GM12878 (cell line): Measurements from ENCODE around the gene KLF6. TPM values are rescaled to one million over a fixed set of nuclear protein-coding genes. Genes with fewer than 3 reads are reported as not detected.

ENCODE experiments used
- ATAC-seq: fragments of 200-7000 bp; cut with Tn5 transposase; 3 replicates; pipeline ENCODE4 v1.9.1; 2020; ENCODE audit warnings: mild to moderate bottlenecking, moderate library complexity
- BruUV-seq: library from RNA; stranded (reverse); fragments of 400-500 nt; replicated peaks from 2 replicates; lab custom pipeline; 2021; lab: Mats Ljungman, UMichigan
- CTCF ChIA-PET: fragments of 300-600 bp; sonication (Branson Sonifier 250); formaldehyde crosslinking; extraction: SDS; loops from one replicate; lab custom pipeline; 2021; ENCODE audit warnings: inconsistent platforms; lab: Yijun Ruan, JAX
- POLR2A ChIA-PET: fragments of 350-600 bp; formaldehyde crosslinking; extraction: SDS; loops from one replicate; lab custom pipeline; 2021; ENCODE audit warnings: inconsistent platforms; lab: Charles Lee
- RAD21 ChIA-PET: fragments of 300-600 bp; sonication (Branson Sonifier 250); formaldehyde crosslinking; loops from one replicate; lab custom pipeline; 2023; ENCODE audit warnings: antibody characterized with exemption; ENCODE audit not compliant: unreplicated experiment; lab: Charles Lee
- SMC1A ChIA-PET: fragments of 300-600 bp; sonication (Branson Sonifier 250); formaldehyde crosslinking; loops from one replicate; lab custom pipeline; 2023; ENCODE audit not compliant: unreplicated experiment, uncharacterized antibody; lab: Charles Lee
- DNase-seq: peaks from one replicate; pipeline ENCODE4 v3.0.0-alpha.2; 2011; ENCODE audit warnings: low read depth, low spot score
- FAIRE-seq: peaks from 3 replicates; lab custom pipeline; 2011; peaks lifted over from hg19 to GRCh38; lab: Jason Lieb, UNC
- H2AFZ ChIP-seq: 2 replicates; pipeline ENCODE4 v1.6.0; 2011; ENCODE audit warnings: low read depth, low read length, control low read depth; ENCODE audit not compliant: control insufficient read depth
- H3K27ac ChIP-seq: 2 replicates; pipeline ENCODE4 v1.5.1; 2011; ENCODE audit warnings: control low read depth; ENCODE audit not compliant: control insufficient read depth, insufficient read depth
- H3K27me3 ChIP-seq, 2 experiments: replicated peaks in 1 of 2; 2 replicates each; pipeline versions ENCODE4 v1.6.0 to v1.6.1; 2011; ENCODE audit warnings: low read length in 1 of 2; ENCODE audit not compliant: control insufficient read depth in 2 of 2, insufficient read depth in 2 of 2
- H3K36me3 ChIP-seq, 2 experiments: 2 replicates each; pipeline ENCODE4 v1.5.1; 2011; ENCODE audit warnings: low read length in 1 of 2; ENCODE audit not compliant: control insufficient read depth in 2 of 2, insufficient read depth in 2 of 2
- H3K4me1 ChIP-seq: 2 replicates; pipeline ENCODE4 v1.6.1; 2011; ENCODE audit warnings: mild to moderate bottlenecking, low read length, moderate library complexity, mixed read lengths; ENCODE audit not compliant: control insufficient read depth, insufficient read depth
- H3K4me2 ChIP-seq: 2 replicates; pipeline ENCODE4 v1.6.0; 2011; ENCODE audit warnings: control low read depth; ENCODE audit not compliant: control insufficient read depth, insufficient read depth
- H3K4me3 ChIP-seq: fragments of 200-600 bp; sonication (generic); 2 replicates; pipeline ENCODE4 v1.5.1; 2016
- H3K79me2 ChIP-seq: 2 replicates; pipeline ENCODE4 v1.6.0; 2011; ENCODE audit warnings: low read length; ENCODE audit not compliant: control insufficient read depth, insufficient read depth
- H3K9ac ChIP-seq: 2 replicates; pipeline ENCODE4 v1.8.0; 2011; ENCODE audit warnings: low read length, control low read depth, mixed read lengths; ENCODE audit not compliant: control insufficient read depth, insufficient read depth
- H3K9me3 ChIP-seq: replicated peaks from 3 replicates; pipeline ENCODE4 v1.5.1; 2011; ENCODE audit warnings: mild to moderate bottlenecking, low read length; ENCODE audit not compliant: control insufficient read depth, insufficient read depth
- H4K20me1 ChIP-seq: 2 replicates; pipeline ENCODE4 v1.6.0; 2011; ENCODE audit not compliant: control insufficient read depth, insufficient read depth
- ATF2 ChIP-seq: IDR thresholded peaks from 2 replicates; pipeline ENCODE4 v1.6.1; 2012; ENCODE audit warnings: low read length, inconsistent platforms
- CHD2 ChIP-seq: IDR thresholded peaks from 2 replicates; pipeline ENCODE4 v1.6.1; 2011; ENCODE audit warnings: low read depth, low read length, improper control_type of control experiment, borderline replicate concordance
- MYB ChIP-seq: fragments of 150-350 bp; IDR thresholded peaks from 2 replicates; pipeline ENCODE4 v1.6.1; 2014; ENCODE audit warnings: mild to moderate bottlenecking, low read depth, low read length, borderline replicate concordance
- POLR2AphosphoS2 ChIP-seq: IDR thresholded peaks from 2 replicates; pipeline ENCODE4 v1.6.1; 2011; ENCODE audit warnings: low read depth, mild to moderate bottlenecking, low read length, improper control_type of control experiment, moderate library complexity
- RCOR1 ChIP-seq: conservative IDR thresholded peaks from 2 replicates; pipeline ENCODE4 v1.6.1; 2012; ENCODE audit warnings: low read depth, low read length, improper control_type of control experiment
- YY1 ChIP-seq: IDR thresholded peaks from 2 replicates; pipeline ENCODE4 v1.6.1; 2011; ENCODE audit warnings: low read depth, mild to moderate bottlenecking, low read length
- ZNF592 ChIP-seq: fragments of 450-650 bp; IDR thresholded peaks from 2 replicates; pipeline ENCODE4 v1.6.1; 2017; ENCODE audit warnings: mild to moderate bottlenecking, moderate library complexity
- WGBS: methylation state at CpG from one replicate; pipeline ENCODE4 v1.1.6; 2016; ENCODE audit warnings: low lambda C conversion rate; ENCODE audit not compliant: insufficient replicate concordance, insufficient coverage; ENCODE audit errors: missing lambda C conversion rate; 5-methylcytosine and 5-hydroxymethylcytosine counted together
- in situ Hi-C: fragments of 300-500 bp; cut with MboI; formaldehyde crosslinking; loops from 9 replicates; pipeline ENCODE4 v1.14.3; 2018; ENCODE audit warnings: mixed read lengths
- intact Hi-C: fragments of 100-400 bp; cut with micrococcal nuclease; formaldehyde crosslinking; loops from one replicate; pipeline ENCODE4 v1.14.2; 2022; ENCODE audit not compliant: unreplicated experiment
- polyA plus RNA-seq, 11 experiments: library from polyadenylated mRNA; depleted of rRNA in 4 of 11; unstranded in 6 of 11; stranded (reverse) in 5 of 11; fragments of >200 nt; fragmentation: Nextera tagmentation in 4 of 11; fragmentation: Illumina TruSeq in 1 of 11; extraction: Ambion mirVana in 4 of 11; extraction: Trizol in 1 of 11; gene quantifications; 1 replicate in 1 of 11; 2 replicates in 10 of 11; pipeline versions ENCODE4 v1.2.1 to v1.2.3, GENCODE V29; 2011 to 2016; ENCODE audit warnings: inconsistent platforms in 2 of 11, missing spikeins in 2 of 11, low read depth in 1 of 11
- total RNA-seq, 4 experiments: library from RNA; depleted of rRNA in 3 of 4; stranded (reverse); fragments of >200 nt in 3 of 4; fragmentation: Illumina TruSeq in 1 of 4; extraction: Trizol in 1 of 4; gene quantifications; 2 replicates each; pipeline versions ENCODE4 v1.2.1 to v1.2.3, GENCODE V29; 2013 to 2021

The KLF6 gene
- total and polyA plus RNA-seq, 10 of the 15 experiments (the other 5 are each of a cell fraction or from before 2014, with no cell fraction given) = 7.4 to 54.1 (median 23.5) TPM

- BruUV-seq = no TSS peak
Measured at GRCh38 chr10:3789621-3790020, 4.6 kb upstream of the KLF6 start.

More at GRCh38 chr10:3789621-3790020, 4.6 kb upstream of the KLF6 start:
- Histone ChIP-seq H3K36me3 (no peaks in the 10 kb centered on the region), H3K9ac (no peak overlapping the region), H3K4me1 (peaks cover 7% of the 10 kb centered on the region; the same call in 1 of the 2 replicates), H3K27ac (no peak overlapping the region), H4K20me1 (no peaks in the 10 kb centered on the region), H3K27me3 (no peaks in the 10 kb centered on the region), H3K4me2 (no peak overlapping the region), H3K9me3 (peaks cover 1% of the 10 kb centered on the region; the same call in 1 of the 3 replicates), H2AFZ (no peak overlapping the region), H3K79me2 (peaks cover 7% of the 10 kb centered on the region), H3K4me3 (no peak overlapping the region)
- ChIA-PET SMC1A (interaction anchor here (0.9 to 2.2 kb wide), 8 partner anchors 8 to 85 kb away, joined by 3 to 7 read pairs (median 4); no protein-coding TSS in a partner anchor), RAD21 (interaction anchor here (0.8 to 1.2 kb wide), 5 partner anchors 9 to 113 kb away, joined by 3 to 6 read pairs (median 3); no protein-coding TSS in a partner anchor), CTCF (interaction anchor here (0.6 to 1.0 kb wide), 2 partner anchors 8 to 168 kb away, joined by 3 to 4 read pairs; no protein-coding TSS in a partner anchor), POLR2A (interaction anchor here (1.0 to 1.3 kb wide), 2 partner anchors 11 to 12 kb away, joined by 3 read pairs; no protein-coding TSS in a partner anchor)
- intact Hi-C loops (loop anchor here (10.0 kb wide), 4 partner anchors 245 to 865 kb away; no protein-coding TSS in a partner anchor), in situ Hi-C loops (no loop called here)
- WGBS = 49% methylated on average over 2 of the region's 2 CpGs
- ATAC-seq (no peak), FAIRE-seq (no peak), DNase-seq (no peak)
- TF ChIP-seq ZNF592 (no peak), CHD2 (no peak), POLR2AphosphoS2 (no peak), YY1 (no peak), ATF2 (no peak), RCOR1 (no peak), MYB (no peak)
